Gastrocnemius medialis (tissue), 4 donors: ENCODE results near the gene KTI12.

Experiments used
- CTCF ChIP-seq, 5 experiments: fragments of 450-650 bp in 3 of 5; fragments of 200-600 bp in 2 of 5; sonication (generic) in 2 of 5; IDR thresholded peaks in 4 of 5; conservative IDR thresholded peaks in 1 of 5; 1 replicate in 4 of 5; 2 replicates in 1 of 5; pipeline ENCODE4 v1.5.1; 2016 to 2019; ENCODE audit warnings: antibody characterized with exemption in 5 of 5, mild to moderate bottlenecking in 3 of 5, moderate library complexity in 3 of 5
- POLR2A ChIP-seq, 2 donors: fragments of 450-650 bp; IDR thresholded peaks; one replicate each; pipeline ENCODE4 v1.6.1; 2017; ENCODE audit warnings: antibody characterized with exemption in 2 of 2, mild to moderate bottlenecking in 2 of 2, moderate library complexity in 2 of 2

GRCh38 chr1:52059888-52060287 is 26.3 kb upstream of the KTI12 start:
- TF ChIP-seq CTCF (IDR thresholded peaks at IDR 0.05 in 4 of 5, conservative IDR thresholded peaks at IDR 0.05 in 1 of 5) (no peak), POLR2A (IDR thresholded peaks at IDR 0.05) (no peak)
